Fibroblast of skin of right quadriceps (primary cell): Measurements from ENCODE around the gene CEP170B.
"Not testable (repeated sequence)": the region's sequence is repeated elsewhere in the genome, so short reads cannot be mapped to it uniquely, and the experiment has no call there.

Source experiments
- DNase-seq: peaks from one replicate; pipeline ENCODE4 v3.0.0-alpha.2; 2013

CEP170B gene

DNA sequence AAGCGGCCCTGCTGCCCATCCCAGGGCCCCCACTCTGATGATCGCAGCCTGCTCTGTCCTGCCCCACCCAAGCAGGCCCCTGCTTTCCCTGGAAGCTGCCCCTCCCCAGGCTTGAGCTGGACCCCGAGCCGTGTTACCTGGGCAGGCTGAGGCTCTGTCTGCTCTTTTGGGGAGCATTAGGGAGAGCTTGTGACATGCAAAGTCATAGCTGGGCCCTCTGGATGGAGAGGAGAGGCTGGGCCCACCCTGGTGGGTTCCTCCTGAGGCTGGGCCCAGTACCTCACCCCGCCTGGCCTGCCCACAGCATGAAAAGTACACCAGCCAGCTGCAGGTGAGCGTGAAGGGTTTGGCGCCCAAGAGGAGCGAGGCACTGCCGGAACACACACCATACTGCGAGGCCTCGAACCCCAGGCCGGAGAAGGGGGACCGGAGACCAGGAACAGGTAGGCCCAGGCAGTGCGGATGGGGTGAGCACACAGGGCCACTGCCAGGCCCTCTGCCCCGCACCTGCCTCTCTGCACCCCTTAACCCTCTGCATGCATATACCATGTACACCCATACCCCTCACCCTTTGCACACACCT is 15.0 kb downstream of the CEP170B start:
- DNase-seq = no peak

- DNase-seq = no peak
Measured at GRCh38 chr14:104880584-104881210, 15.6 kb downstream of the CEP170B start.

DNA sequence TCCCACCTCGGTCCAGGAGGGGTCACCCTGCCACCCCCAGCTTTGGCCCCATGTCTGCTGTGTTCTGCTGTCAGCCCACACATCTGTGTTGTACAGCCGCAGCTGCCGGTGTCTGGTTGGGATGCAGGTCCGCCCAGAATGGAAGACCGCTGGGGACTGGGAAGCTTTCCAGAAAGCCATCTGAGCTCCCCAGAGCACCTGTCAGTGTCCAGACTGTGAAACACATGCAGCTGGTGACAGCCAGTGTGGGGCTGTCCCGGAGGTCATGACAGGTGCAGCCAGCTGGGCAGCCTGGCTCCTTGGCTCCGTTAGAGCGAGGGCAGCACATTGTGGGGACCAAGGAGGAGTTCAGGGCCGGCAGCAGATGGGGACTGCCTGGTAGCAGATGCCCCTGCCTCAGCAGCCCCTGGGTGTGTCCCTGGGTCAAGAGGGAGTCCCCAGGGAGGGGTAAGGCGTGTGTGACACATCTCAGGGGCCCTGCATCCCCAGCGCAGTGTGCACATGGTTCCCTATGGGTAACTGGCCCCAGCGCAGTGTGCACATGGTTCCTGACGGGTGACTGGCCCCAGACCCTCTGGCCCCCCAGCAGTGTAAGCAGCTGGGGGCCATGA is 16.4 kb downstream of the CEP170B start:
- no peak for DNase-seq

GRCh38 chr14:104882325-104882973 is 17.4 kb downstream of the CEP170B start:
- DNase-seq = no peak

DNA sequence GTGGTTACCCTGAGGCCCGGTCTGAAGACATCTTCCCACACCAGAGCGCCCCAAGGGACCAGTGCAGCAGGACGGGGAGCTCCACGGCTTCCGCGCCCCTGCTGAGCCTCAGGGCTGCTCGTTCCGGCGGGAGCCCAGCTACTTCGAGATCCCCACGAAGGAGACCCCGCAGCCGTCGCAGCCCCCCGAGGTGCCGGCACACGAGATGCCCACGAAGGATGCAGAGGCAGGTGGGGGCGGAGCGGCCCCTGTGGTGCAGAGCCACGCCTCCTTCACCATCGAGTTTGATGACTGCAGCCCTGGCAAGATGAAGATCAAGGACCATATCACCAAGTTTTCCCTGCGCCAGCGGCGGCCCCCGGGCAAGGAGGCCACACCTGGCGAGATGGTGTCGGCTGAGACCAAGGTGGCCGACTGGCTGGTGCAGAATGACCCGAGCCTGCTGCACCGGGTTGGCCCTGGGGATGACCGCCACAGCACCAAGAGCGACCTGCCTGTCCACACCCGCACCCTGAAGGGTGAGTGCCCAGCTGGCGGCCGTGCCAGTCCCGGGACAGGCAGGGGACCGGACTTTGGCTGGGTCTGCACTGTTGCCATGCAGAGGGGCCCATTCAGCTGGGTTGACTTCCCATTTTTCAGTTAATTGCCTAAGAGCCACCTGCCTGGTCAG is 18.1 kb downstream of the CEP170B start:
- DNase-seq = no peak

- no peak for DNase-seq
Measured at GRCh38 chr14:104883681-104884361, 18.8 kb downstream of the CEP170B start.

GRCh38 chr14:104884381-104884780 is 19.3 kb downstream of the CEP170B start:
- not testable (repeated sequence) for DNase-seq

DNA sequence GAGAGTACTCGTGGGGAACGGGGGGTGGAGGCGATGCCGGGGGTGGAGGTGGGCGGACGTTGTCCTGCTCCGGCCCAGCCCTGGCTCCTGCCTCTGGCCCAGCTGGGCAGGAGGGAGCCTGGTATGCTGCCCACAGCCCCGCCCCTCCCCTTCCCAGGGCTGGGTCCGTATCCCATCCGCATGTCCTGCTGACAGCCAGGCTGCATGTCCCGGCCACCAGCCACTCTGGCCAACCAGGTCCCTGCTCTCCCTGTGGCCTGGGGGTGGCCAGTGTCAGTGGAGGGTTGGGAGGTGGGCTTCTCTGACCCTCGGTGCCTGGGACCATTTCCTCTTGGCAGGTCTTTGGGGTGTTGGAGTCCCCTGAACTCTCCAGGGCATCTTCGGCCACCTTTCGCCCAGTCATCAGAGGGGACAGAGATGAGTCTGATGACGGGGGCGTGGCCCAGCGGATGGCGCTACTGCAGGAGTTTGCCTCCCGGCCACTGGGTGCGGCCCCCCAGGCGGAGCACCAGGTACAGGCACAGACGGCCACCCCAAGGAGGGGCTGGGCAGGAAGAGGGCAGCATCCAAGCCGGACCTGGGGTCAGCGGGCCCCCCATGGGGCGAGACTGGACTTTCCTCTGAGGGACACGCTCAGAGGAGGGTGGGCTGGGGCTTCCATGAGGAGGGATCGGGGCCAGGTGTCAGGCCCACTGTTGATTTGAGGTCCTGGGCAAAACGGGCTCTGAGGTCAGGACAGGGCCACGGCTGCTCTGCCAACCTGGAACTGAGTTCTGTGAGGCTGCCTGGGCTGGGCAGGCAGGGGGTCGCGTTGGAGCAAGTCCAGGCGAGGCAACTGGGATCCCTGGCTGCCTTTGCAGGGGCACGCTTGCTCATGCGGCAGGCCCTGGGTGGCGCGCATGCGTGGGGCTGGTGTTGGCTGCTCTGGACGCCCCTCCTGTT is 20.2 kb downstream of the CEP170B start:
- no peak for DNase-seq

DNA sequence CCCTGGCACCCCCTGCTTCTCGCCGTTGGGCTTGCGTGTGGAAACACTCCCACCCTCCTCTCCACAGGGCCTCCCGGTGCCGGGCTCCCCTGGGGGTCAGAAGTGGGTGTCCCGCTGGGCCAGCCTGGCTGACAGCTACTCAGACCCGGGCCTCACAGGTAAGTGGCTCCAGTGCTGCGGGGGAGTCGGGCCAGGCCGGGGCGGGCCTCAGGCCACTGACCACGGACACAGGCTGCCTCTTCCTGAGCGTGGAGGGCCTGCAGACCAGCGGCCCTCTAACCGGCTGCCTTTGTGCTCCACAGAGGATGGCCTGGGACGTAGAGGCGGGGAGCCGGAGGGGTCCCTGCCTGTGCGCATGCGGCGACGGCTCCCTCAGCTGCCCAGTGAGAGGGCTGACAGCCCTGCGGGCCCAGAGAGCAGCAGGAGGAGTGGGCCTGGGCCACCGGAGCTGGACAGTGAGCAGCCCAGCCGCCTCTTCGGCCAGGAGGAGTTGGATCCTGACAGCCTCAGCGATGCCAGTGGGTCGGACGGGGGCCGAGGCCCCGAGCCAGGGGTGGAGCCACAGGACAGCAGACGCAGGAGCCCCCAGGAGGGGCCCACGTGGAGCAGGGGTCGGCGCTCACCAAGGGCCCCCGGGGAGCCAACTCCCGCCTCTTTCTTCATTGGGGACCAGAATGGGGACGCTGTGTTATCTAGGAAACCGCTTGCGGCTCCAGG is 21.1 kb downstream of the CEP170B start:
- no peak for DNase-seq

GRCh38 chr14:104886690-104887622 is 21.9 kb downstream of the CEP170B start:
- DNase-seq = no peak

DNA sequence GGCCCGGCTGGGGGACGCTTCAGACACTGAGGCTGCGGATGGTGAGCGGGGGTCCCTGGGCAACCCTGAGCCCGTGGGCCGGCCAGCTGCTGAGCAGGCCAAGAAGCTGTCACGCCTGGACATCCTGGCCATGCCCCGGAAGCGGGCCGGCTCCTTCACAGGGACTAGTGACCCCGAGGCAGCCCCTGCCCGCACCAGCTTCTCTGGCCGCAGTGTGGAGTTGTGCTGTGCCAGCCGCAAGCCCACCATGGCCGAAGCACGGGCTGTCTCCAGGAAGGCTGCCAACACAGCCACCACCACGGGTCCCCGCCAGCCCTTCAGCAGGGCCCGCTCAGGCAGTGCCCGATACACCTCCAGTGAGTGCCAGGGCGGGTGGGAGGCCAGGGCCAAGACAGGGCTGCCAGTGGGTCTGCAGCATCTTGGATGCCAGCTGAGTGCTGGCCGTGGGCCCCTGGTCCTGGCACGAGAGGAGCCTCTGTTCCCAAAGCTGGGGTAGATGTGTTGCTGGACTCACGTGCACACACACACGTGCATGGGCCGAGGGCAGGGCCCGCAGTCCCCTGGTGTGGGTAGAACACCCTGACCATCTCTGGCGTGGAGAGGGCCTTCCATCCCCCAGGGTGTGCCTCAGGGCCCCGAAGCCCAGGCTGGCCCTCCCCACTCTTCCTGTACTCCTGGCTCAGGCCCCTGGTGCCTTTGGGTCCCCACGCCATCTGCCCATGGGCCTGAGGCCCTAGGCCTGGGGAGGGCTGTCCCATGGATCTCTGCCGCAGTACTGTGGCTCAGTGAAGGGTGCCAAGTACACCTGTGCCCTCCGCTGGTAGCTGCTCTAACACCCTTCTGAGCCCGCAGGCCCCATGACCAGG is 22.8 kb downstream of the CEP170B start:
- DNase-seq = no peak

DNA sequence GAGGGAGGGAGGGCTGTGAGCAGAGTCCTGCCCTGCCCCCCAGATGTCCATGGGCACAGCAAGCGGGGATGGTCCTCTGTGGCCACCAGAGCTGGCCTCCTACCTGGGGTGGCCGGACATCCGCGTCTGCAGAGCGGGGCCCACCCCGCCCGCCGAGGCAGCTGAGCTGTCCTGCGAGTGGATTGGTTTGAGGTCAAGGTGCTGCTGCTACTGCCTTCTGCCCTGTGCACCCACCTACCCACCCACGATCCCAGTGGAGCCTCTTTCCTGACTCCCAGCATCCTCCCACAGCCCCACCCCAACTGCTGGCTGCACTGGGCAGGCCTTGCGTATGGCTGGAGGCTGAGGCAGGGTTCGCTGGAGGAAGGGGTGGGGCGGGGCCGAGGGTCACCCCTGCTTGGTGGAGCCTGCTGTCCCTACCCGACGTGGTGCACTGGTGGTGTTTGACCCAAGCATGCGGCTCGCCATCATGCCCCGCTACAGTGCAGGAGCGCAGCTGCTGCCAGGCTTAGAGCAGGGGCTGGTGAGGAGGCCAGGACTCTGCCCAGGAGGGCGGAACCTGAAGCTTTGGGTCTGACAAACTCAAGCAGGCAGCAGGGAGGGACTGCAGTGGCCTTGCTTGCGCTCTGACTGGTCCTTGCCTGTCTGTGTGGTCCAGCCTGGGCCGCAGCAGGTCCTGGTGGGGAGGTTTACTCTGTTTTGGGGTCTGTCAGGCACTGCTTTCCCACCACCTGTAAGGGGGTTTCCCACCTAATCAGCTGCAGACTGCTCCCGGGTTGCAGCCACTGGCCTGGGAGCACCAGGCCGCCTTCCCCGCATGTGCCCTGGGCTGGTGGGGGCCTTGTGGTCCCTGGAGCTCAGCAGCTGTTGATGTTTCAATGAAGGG is 23.7 kb downstream of the CEP170B start:
- no peak for DNase-seq

DNA sequence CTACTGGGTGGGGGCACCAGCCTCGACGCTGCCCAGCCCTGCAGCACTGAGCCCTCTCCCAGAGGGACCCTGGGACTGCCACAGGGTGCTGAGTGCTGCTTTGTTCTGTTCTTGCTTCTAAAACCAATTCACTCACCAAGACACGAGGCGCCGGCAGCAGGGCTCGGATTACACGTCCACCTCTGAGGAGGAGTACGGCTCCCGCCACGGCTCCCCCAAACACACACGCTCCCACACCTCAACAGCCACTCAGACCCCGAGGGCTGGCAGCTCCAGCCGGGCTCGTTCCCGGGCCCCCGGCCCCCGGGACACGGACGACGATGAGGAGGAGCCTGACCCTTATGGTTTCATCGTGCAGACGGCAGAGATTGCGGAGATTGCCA is 24.3 kb downstream of the CEP170B start:
- no peak for DNase-seq

DNA sequence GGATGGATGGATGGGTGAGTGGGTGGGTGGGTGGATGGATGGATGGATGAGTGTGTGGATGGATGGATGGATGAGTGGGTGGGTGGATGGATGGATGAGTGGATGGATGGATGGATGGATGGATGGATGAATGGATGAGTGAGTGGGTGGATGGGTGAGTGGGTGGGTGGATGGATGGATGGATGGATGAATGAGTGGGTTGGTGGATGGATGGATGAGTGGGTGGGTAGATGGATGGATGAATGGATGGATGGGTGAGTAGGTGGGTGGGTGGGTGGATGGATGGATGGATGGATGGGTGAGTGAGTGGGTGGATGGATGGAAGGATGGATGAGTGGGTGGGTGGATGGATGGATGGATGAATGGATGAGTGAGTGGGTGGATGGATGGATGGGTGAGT is 25.2 kb downstream of the CEP170B start:
- DNase-seq = not testable (repeated sequence)

DNA sequence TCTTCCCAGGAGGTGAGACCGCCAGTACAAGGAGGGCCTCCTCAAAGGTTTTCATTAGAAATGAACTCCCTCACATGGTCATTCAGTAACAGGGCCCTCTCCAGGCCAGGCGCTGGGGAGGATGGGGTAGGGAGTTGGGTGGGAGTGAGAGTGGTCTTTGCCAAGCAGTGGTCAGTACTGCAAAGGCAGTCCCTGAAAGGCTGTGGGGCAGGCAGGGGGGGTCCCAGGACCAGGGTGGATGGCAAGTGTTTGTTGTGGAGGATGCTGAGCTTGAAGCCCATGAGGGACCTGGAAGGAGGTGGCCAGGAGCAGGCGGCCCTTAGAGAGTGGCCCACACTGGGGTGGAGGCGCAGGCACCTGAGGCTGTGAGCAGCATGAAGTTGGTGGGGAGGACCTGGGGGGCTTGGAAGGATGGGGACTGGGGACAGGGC is 26.1 kb downstream of the CEP170B start:
- no peak for DNase-seq

- no peak for DNase-seq
Measured at GRCh38 chr14:104891664-104892530, 26.8 kb downstream of the CEP170B start.
